Nephron progenitor cell (in vitro differentiated cells): ENCODE data around the gene RFX8.
A peak's percentile ranks its signal among the peaks of the same experiment; 100 is the strongest.

Experiments used
- DNase-seq: peaks from one replicate; pipeline ENCODE4 v3.0.0; 2021
- H3K27ac Mint-ChIP-seq: 2 replicates; pipeline ENCODE4 v1.8.0; 2021; ENCODE audit warnings: mild to moderate bottlenecking, moderate library complexity, mixed read lengths
- H3K27me3 Mint-ChIP-seq: 2 replicates; pipeline ENCODE4 v1.8.0; 2021; ENCODE audit warnings: mild to moderate bottlenecking, low read depth, mixed read lengths; ENCODE audit not compliant: poor library complexity
- H3K36me3 Mint-ChIP-seq: 2 replicates; pipeline ENCODE4 v1.8.0; 2021; ENCODE audit warnings: low read depth, mixed read lengths
- H3K4me1 Mint-ChIP-seq: 2 replicates; pipeline ENCODE4 v1.8.0; 2021; ENCODE audit warnings: mixed read lengths
- H3K4me3 Mint-ChIP-seq: 2 replicates; pipeline ENCODE4 v1.8.0; 2021; ENCODE audit warnings: mild to moderate bottlenecking, moderate library complexity, mixed read lengths
- H3K9me3 Mint-ChIP-seq: 2 replicates; pipeline ENCODE4 v1.8.0; 2021; ENCODE audit warnings: mild to moderate bottlenecking, moderate library complexity, mixed read lengths
- TF ChIP-seq, protein P1 (sequence below): fragments of 200-600 bp; sonication (generic); IDR thresholded peaks from 2 replicates; pipeline ENCODE4 v1.5.0; 2021; ENCODE audit warnings: antibody characterized with exemption

RFX8 gene

DNA sequence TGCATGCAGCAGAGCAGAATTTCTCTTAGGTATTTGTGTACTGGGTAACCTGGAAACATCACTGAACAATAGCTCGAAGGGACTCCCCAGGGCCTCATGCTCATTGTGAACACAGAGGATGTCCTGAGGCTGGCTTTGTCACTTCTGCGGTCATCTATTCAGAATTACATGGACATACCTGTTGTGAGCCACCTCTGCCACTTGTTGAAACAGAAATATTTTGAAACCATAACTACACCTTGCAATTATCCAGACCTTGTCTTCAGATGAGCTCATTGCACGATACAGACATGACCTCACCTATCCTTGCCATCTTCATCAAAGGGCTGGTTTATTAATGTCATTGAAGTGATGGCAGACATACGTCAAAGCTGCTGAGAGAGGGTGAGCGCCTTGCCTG, 64.2 kb downstream of the RFX8 start:
- Mint-ChIP-seq H3K36me3 (no peaks in the 10 kb centered on the region), H3K4me3 (no peak overlapping the region), H3K27me3 (peaks cover 22% of the 10 kb centered on the region), H3K4me1 (peaks cover 5% of the 10 kb centered on the region), H3K9me3 (peaks cover 8% of the 10 kb centered on the region), H3K27ac (no peak overlapping the region)
- DNase-seq, result no peak
- TF ChIP-seq, protein P1, sequence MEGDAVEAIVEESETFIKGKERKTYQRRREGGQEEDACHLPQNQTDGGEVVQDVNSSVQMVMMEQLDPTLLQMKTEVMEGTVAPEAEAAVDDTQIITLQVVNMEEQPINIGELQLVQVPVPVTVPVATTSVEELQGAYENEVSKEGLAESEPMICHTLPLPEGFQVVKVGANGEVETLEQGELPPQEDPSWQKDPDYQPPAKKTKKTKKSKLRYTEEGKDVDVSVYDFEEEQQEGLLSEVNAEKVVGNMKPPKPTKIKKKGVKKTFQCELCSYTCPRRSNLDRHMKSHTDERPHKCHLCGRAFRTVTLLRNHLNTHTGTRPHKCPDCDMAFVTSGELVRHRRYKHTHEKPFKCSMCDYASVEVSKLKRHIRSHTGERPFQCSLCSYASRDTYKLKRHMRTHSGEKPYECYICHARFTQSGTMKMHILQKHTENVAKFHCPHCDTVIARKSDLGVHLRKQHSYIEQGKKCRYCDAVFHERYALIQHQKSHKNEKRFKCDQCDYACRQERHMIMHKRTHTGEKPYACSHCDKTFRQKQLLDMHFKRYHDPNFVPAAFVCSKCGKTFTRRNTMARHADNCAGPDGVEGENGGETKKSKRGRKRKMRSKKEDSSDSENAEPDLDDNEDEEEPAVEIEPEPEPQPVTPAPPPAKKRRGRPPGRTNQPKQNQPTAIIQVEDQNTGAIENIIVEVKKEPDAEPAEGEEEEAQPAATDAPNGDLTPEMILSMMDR, result no peak

DNA sequence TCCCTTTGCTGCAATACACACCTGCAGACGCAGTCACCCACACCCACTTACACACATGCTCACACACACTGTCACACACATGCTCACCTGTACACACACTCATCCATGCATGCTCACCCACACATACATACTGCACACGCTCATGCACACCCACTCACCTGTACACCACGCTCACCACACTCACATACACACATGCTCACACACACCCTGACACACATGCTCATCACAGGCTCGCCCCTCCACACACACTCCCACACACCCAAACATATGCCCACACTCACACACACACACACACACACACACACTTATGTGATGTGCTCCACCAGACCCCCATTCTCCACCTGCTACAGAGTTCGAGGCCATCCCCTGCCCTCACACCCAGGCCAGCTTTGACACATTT, 64.8 kb downstream of the RFX8 start:
- Mint-ChIP-seq H3K4me1 (no peaks in the 10 kb centered on the region), H3K36me3 (no peaks in the 10 kb centered on the region), H3K9me3 (peaks cover 5% of the 10 kb centered on the region), H3K27me3 (peaks cover 22% of the 10 kb centered on the region), H3K4me3 (no peak overlapping the region), H3K27ac (peak overlapping the region; percentile 50)
- DNase-seq, result no peak
- TF ChIP-seq, protein P1, result no peak

DNA sequence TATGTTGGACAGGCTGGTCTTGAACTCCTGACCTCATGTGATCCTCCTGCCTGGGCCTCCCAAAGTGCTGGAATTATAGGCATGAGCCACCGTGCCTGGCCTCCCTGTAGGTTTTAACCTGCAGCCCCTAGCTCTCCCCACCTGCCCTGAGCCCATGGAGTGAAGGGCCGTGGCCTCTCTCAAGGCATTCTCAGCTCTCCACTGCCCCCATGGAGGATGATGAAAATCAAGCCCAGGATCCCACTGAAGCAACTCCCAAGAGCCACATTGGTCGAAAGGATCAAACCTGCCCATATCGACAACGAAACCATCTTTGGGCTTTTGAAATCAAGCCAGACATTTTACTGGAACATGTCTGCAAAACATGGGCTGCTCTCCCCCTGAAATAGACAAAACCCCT, 65.2 kb downstream of the RFX8 start:
- Mint-ChIP-seq H3K27me3 (peaks cover 20% of the 10 kb centered on the region), H3K4me3 (no peak overlapping the region), H3K4me1 (no peaks in the 10 kb centered on the region), H3K27ac (peak overlapping the region; percentile 50), H3K36me3 (no peaks in the 10 kb centered on the region), H3K9me3 (peaks cover 1% of the 10 kb centered on the region)
- TF ChIP-seq, protein P1, result no peak
- DNase-seq, result no peak

DNA sequence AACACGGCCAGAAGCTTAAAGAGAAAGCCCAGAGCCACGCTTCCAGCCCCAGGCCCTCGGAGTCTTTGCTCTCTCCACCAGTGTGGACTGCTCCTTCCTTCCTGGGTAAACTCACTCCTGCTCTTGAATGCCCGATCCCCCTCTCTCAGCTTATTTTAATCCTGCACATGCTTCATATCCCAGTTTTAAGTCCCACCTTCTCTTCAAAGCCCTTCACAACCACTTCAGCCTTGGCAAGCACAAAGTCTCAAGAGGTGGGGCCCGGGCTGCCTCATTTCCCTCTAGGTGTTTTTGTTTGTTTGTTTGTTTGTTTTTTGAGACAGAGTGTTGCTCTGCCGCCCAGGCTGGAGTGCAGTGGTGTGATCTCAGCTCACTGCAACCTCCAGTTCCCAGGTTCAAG, 66.0 kb downstream of the RFX8 start:
- DNase-seq, result no peak
- peaks cover 4% of the 10 kb centered on the region for H3K4me1 Mint-ChIP-seq
- H3K27ac Mint-ChIP-seq, result no peak overlapping the region
- no peaks in the 10 kb centered on the region for H3K9me3 Mint-ChIP-seq
- TF ChIP-seq, protein P1, result no peak
- H3K4me3 Mint-ChIP-seq, result no peak overlapping the region
- H3K36me3 Mint-ChIP-seq, result no peaks in the 10 kb centered on the region
- peaks cover 17% of the 10 kb centered on the region for H3K27me3 Mint-ChIP-seq

DNA sequence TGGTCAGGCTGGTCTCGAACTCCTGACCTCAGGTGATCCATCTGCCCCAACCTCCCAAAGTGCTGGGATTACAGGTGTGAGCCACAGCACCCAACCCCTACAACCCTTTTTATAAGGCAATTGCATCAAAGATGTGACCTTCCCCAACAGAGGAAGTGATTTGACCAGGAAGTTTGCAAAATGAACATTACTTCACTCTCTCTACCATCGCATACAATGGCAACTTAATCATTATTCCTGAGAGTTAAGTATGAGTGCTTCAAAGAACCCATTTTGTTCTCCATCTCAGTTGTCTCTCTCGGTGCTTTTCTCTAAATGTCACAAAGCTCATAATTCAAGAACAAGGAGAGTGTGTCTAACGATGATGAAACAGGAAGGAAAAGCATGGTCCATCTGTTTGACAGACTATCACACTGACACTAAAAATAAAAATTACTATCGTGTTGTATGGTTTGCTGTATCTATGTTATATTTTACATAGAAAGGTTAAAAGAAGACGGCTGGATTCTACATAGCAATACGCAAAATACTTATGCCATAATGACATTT, 69.5 kb downstream of the RFX8 start:
- H3K4me1 Mint-ChIP-seq, result peaks cover 22% of the 10 kb centered on the region
- H3K4me3 Mint-ChIP-seq, result no peak overlapping the region
- peaks cover 9% of the 10 kb centered on the region for H3K27me3 Mint-ChIP-seq
- H3K27ac Mint-ChIP-seq, result no peak overlapping the region
- no peaks in the 10 kb centered on the region for H3K9me3 Mint-ChIP-seq
- no peaks in the 10 kb centered on the region for H3K36me3 Mint-ChIP-seq
- no peak for DNase-seq
- TF ChIP-seq, protein P1, result no peak

DNA sequence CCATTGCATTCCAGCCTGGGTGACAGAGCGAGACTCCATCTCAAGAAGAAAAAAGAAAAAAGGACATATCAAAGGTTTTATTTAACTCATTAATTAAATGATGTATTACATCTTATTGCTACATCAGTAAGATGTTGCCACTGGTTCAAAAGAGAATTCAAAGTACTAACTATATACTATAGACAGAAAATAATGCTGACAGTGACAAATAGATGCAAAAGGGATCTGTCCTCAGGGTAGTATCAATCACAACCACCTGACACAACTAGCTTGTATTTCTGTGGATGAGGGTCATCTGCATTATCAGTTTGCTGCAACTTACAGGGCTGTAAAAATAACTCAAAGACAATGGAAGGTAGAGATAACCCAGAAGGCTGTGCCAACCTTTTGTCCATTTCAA, 71.2 kb downstream of the RFX8 start:
- peaks cover 8% of the 10 kb centered on the region for H3K27me3 Mint-ChIP-seq
- no peaks in the 10 kb centered on the region for H3K36me3 Mint-ChIP-seq
- TF ChIP-seq, protein P1, result no peak
- H3K4me3 Mint-ChIP-seq, result no peak overlapping the region
- H3K27ac Mint-ChIP-seq, result no peak overlapping the region
- H3K4me1 Mint-ChIP-seq, result peaks cover 36% of the 10 kb centered on the region
- no peaks in the 10 kb centered on the region for H3K9me3 Mint-ChIP-seq
- DNase-seq, result no peak
